ENCODE results near the gene PEX7.

The PEX7 gene

DNA sequence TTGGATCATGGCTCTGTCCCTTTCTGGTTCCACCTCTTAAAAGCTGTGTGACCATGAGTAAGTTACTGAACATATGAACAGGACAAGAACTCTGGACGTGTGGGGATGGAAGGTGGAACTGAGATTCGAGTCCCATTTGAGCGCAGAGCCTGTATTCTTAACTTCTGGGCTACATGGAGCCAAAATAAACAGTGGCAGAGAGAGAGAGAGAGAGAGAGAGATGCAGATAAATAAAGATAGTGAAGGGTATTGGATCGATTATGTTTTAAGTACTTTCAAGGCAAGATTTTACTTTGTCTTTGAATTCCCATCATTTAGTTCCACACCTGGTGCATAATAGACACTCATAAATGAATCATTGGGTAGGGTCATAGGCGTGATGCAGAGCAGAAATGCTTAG lies 139.5 kb downstream of the PEX7 start:
- no peak overlapping the region for H3K27ac ChIP-seq (replicated peaks)
- H3K27me3 ChIP-seq (ENCODE audit: insufficient read depth, poor library complexity, severe bottlenecking): peaks cover 7% of the 10 kb centered on the region
- TF ChIP-seq GABPA (IDR thresholded peaks at IDR 0.05; ENCODE audit: low read depth) (no peak), REST (IDR thresholded peaks at IDR 0.05; ENCODE audit: insufficient replicate concordance, low read depth) (no peak)
- no peak for DNase-seq (ENCODE audit: low read depth in 1 of 2, low spot score in 1 of 2)
- H3K4me3 ChIP-seq (replicated peaks; ENCODE audit: insufficient read depth, low read length): no peak overlapping the region

DNA sequence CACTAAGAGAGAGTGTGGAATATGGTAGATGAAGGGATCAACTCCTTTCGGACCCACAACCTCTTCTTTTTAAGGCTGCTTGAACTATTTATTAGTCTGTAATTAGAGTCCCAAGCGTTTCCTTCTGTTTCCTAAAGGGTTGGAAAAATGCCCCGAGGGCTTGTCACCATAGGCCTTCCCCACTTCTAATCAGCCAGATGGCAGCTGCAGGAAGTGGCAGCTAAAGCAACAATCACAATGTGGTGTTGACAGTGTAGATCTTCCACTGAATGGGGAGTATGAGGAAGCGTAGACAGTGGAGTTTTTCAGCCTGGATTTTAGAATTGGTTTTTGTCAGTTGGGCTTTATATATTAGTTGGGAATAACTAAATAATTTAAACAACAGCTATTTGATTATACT lies 140.3 kb downstream of the PEX7 start:
- no peak for TF ChIP-seq POLR2AphosphoS5 (IDR thresholded peaks at IDR 0.05; ENCODE audit: low read depth)
- TF ChIP-seq SPI1 (IDR thresholded peaks at IDR 0.05; ENCODE audit: borderline replicate concordance, low read depth): no peak
- TF ChIP-seq CTCF (IDR thresholded peaks at IDR 0.05; ENCODE audit: insufficient read depth, low read length): no peak
- no peak for TF ChIP-seq GABPA (IDR thresholded peaks at IDR 0.05; ENCODE audit: low read depth)
- TF ChIP-seq REST (IDR thresholded peaks at IDR 0.05; ENCODE audit: insufficient replicate concordance, low read depth): no peak
- H3K27ac ChIP-seq (replicated peaks): no peak overlapping the region
- H3K4me3 ChIP-seq (replicated peaks; ENCODE audit: insufficient read depth, low read length): no peak overlapping the region
- peaks cover 10% of the 10 kb centered on the region for H3K27me3 ChIP-seq (ENCODE audit: insufficient read depth, poor library complexity, severe bottlenecking)
- no peak for DNase-seq (ENCODE audit: low read depth in 1 of 2, low spot score in 1 of 2)

DNA sequence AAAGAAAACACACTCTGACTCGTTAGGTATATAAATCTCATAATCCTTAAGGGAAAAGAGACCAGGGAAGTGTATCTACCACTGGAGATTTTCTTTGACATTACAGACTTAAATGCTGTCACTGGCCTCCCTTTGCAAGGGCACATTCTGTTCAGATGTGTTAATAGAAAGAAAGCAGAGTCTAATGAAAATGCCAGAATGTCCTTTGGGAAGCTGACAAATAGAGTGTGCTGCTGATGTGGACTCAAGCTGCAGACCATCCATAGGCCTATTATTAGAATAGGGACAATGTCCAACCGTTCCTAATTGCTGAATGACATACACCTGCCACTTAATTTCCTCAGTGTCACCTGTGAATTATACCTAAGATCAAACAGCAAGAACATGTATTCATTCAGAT lies 140.9 kb downstream of the PEX7 start:
- Histone ChIP-seq H3K27ac (replicated peaks) (no peak overlapping the region), H3K27me3 (ENCODE audit: insufficient read depth, poor library complexity, severe bottlenecking) (peaks cover 10% of the 10 kb centered on the region), H3K4me3 (replicated peaks; ENCODE audit: insufficient read depth, low read length) (no peak overlapping the region)
- DNase-seq (ENCODE audit: low read depth in 1 of 2, low spot score in 1 of 2): no peak
- no peak for TF ChIP-seq CTCF (IDR thresholded peaks at IDR 0.05; ENCODE audit: insufficient read depth, low read length)
- no peak for TF ChIP-seq SPI1 (IDR thresholded peaks at IDR 0.05; ENCODE audit: borderline replicate concordance, low read depth)
- no peak for TF ChIP-seq POLR2AphosphoS5 (IDR thresholded peaks at IDR 0.05; ENCODE audit: low read depth)
- no peak for TF ChIP-seq REST (IDR thresholded peaks at IDR 0.05; ENCODE audit: insufficient replicate concordance, low read depth)
- TF ChIP-seq GABPA (IDR thresholded peaks at IDR 0.05; ENCODE audit: low read depth): no peak
